Esophagus muscularis mucosa (tissue), 4 donors: Measurements from ENCODE around the gene ASPDH. TPM values are rescaled to one million over a fixed set of nuclear protein-coding genes. Genes with fewer than 3 reads are reported as not detected.

ENCODE experiments used
- DNase-seq: peaks from one replicate; pipeline ENCODE4 v3.0.0-alpha.2; 2017; ENCODE audit errors: extremely low spot score
- H3K27ac ChIP-seq, 4 donors: fragments of 200-600 bp; sonication (generic); replicated peaks in 1 of 4; 1 replicate in 3 of 4; 2 replicates in 1 of 4; pipeline ENCODE4 v1.5.1; 2016 to 2019; ENCODE audit warnings: mild to moderate bottlenecking in 1 of 4
- H3K27me3 ChIP-seq, 4 donors: fragments of 200-600 bp; sonication (generic); one replicate each; pipeline versions ENCODE4 v1.5.1 to v1.6.0; 2016 to 2019
- H3K36me3 ChIP-seq, 4 donors: fragments of 200-600 bp; sonication (generic); one replicate each; pipeline ENCODE4 v1.5.1; 2016 to 2019
- H3K4me1 ChIP-seq, 4 donors: fragments of 200-600 bp; sonication (generic); one replicate each; pipeline ENCODE4 v1.5.1; 2016 to 2019
- H3K4me3 ChIP-seq, 4 donors: fragments of 200-600 bp; sonication (generic); 1 replicate in 2 of 4; 2 replicates in 2 of 4; pipeline ENCODE4 v1.5.1; 2016 to 2019; ENCODE audit warnings: mild to moderate bottlenecking in 4 of 4, moderate library complexity in 1 of 4
- H3K9me3 ChIP-seq, 4 donors: fragments of 200-600 bp; sonication (generic); 1 replicate in 3 of 4; 2 replicates in 1 of 4; pipeline ENCODE4 v1.5.1; 2016 to 2019
- EP300 ChIP-seq: sonication (generic); formaldehyde crosslinking; IDR thresholded peaks from one replicate; pipeline ENCODE4 v1.6.1; 2017; ENCODE audit warnings: antibody characterized with exemption
- POLR2A ChIP-seq: fragments of 450-650 bp; IDR thresholded peaks from one replicate; pipeline ENCODE4 v1.6.1; 2017; ENCODE audit warnings: antibody characterized with exemption, moderate library complexity, mild to moderate bottlenecking, low read depth
- POLR2AphosphoS5 ChIP-seq, 2 donors: sonication (generic); formaldehyde crosslinking; IDR thresholded peaks; one replicate each; pipeline ENCODE4 v1.6.1; 2017; ENCODE audit warnings: antibody characterized with exemption in 2 of 2
- WGBS: methylation state at CpG from one replicate; pipeline ENCODE4 v1.1.5; 2018; 5-methylcytosine and 5-hydroxymethylcytosine counted together
- intact Hi-C: fragments of 100-400 bp; cut with DNase I; formaldehyde crosslinking; loops from one replicate; pipeline ENCODE4 v1.15.1; 2023
- total RNA-seq, 4 donors: library from RNA; depleted of rRNA; stranded (reverse); fragments of >200 nt; gene quantifications; one replicate each; pipeline versions ENCODE4 v1.1.0 to v1.2.1, GENCODE V29; 2016
- TF ChIP-seq, protein P1 (sequence below), 3 experiments: fragments of 200-600 bp in 2 of 3; fragments of 450-650 bp in 1 of 3; sonication (generic) in 2 of 3; IDR thresholded peaks; one replicate each; pipeline ENCODE4 v1.5.1; 2017 to 2019; ENCODE audit warnings: antibody characterized with exemption in 3 of 3, mild to moderate bottlenecking in 2 of 3, moderate library complexity in 1 of 3

The ASPDH gene
- total RNA-seq, 4 donors from 2014 or later, result 1.6 TPM; not detected in 3

- intact Hi-C loops, result no loop called here
- Histone ChIP-seq H3K36me3 (peaks cover 0 to 22% (median 10%) of the 10 kb centered on the region in 4 donors), H3K27me3 (no peaks in the 10 kb centered on the region), H3K27ac (no peak overlapping the region), H3K9me3 (no peaks in the 10 kb centered on the region), H3K4me1 (peaks cover 11 to 25% (median 22%) of the 10 kb centered on the region in 4 donors), H3K4me3 (no peak overlapping the region)
- 80% methylated on average over 1 of the region's 30 CpGs for WGBS
- TF ChIP-seq POLR2A, result no peak
- TF ChIP-seq POLR2AphosphoS5 (IDR thresholded peaks at IDR 0.05), result no peak
- TF ChIP-seq, protein P1, sequence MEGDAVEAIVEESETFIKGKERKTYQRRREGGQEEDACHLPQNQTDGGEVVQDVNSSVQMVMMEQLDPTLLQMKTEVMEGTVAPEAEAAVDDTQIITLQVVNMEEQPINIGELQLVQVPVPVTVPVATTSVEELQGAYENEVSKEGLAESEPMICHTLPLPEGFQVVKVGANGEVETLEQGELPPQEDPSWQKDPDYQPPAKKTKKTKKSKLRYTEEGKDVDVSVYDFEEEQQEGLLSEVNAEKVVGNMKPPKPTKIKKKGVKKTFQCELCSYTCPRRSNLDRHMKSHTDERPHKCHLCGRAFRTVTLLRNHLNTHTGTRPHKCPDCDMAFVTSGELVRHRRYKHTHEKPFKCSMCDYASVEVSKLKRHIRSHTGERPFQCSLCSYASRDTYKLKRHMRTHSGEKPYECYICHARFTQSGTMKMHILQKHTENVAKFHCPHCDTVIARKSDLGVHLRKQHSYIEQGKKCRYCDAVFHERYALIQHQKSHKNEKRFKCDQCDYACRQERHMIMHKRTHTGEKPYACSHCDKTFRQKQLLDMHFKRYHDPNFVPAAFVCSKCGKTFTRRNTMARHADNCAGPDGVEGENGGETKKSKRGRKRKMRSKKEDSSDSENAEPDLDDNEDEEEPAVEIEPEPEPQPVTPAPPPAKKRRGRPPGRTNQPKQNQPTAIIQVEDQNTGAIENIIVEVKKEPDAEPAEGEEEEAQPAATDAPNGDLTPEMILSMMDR (IDR thresholded peaks at IDR 0.05), result no peak
- no peak for TF ChIP-seq EP300
- DNase-seq, result no peak
These were observed 7.7 kb downstream of the ASPDH start for GRCh38 chr19:50505856-50506611.

DNA sequence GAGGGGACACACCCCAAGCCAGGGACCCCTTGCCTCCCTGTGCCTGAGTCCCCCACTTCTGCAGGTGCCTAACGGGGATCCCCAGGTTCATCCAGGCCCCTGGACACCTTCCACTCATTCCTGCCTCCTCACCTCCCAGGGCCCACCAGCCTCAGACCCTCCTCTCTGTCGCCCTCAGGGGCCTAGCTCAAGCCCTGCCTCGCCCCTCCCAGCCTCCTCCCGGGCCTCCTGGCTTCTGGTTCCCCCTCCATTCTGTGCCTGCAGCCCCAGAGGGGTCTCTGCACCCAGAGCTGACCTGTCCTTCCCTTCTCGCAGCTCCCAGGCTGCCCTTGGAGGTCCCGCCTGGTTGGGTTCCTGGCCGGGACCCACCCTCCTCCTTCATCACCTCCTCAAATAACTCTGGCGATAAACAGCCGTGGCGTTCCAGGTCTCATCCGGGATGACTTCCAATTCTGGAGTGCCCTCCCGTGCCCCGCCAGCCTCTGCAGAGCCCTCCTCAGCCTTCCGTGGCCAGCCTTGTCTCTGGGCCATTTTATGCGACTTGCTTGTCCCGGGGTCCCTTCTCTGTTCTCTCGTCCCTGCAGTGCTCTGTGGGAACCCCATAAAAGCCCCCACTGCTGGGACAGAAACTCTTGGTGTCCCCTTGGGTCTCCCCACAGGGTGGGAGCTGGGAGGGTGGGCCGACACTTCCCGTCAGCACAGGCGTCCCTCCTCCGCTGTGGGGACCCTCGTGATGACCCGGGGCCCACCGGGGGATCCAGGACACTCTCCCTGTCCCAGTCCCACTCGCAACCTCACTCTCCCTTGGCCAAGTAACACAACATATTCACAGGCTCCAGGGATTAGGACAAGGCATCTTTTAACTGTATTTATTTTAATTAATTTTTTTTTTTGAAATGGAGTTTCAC, 11.9 kb downstream of the ASPDH start:
- no peak for DNase-seq
- peaks cover 0 to 15% (median 10%) of the 10 kb centered on the region in 4 donors for H3K36me3 ChIP-seq
- 72% methylated on average over 21 of the region's 25 CpGs for WGBS
- no peaks in the 10 kb centered on the region for H3K27me3 ChIP-seq
- peaks cover 0 to 19% (median 17%) of the 10 kb centered on the region in 4 donors for H3K4me1 ChIP-seq
- no peak overlapping the region for H3K4me3 ChIP-seq
- intact Hi-C loops, result no loop called here
- no peaks in the 10 kb centered on the region for H3K9me3 ChIP-seq
- TF ChIP-seq EP300 (no peak), POLR2AphosphoS5 (IDR thresholded peaks at IDR 0.05) (no peak), POLR2A (no peak)
- TF ChIP-seq, protein P1 (IDR thresholded peaks at IDR 0.05), result no peak
- H3K27ac ChIP-seq, result no peak overlapping the region

GRCh38 chr19:50501186-50501567, 12.5 kb downstream of the ASPDH start:
- no peak overlapping the region for H3K4me3 ChIP-seq
- WGBS, result 74% methylated on average over 11 of the region's 12 CpGs
- H3K27ac ChIP-seq, result no peak overlapping the region
- peaks cover 0 to 19% (median 17%) of the 10 kb centered on the region in 4 donors for H3K4me1 ChIP-seq
- TF ChIP-seq POLR2AphosphoS5 (IDR thresholded peaks at IDR 0.05) (no peak), EP300 (no peak), POLR2A (no peak)
- TF ChIP-seq, protein P1 (IDR thresholded peaks at IDR 0.05), result no peak
- no peak for DNase-seq
- peaks cover 0 to 11% (median 9%) of the 10 kb centered on the region in 4 donors for H3K36me3 ChIP-seq
- intact Hi-C loops, result no loop called here
- H3K9me3 ChIP-seq, result no peaks in the 10 kb centered on the region
- H3K27me3 ChIP-seq, result no peaks in the 10 kb centered on the region

- peaks cover 0 to 7% (median 4%) of the 10 kb centered on the region in 4 donors for H3K36me3 ChIP-seq
- 88% methylated on average over 3 of the region's 10 CpGs for WGBS
- DNase-seq, result no peak
- H3K27ac ChIP-seq, result no peak overlapping the region
- H3K4me1 ChIP-seq, result peaks cover 0 to 19% (median 17%) of the 10 kb centered on the region in 4 donors
- H3K27me3 ChIP-seq, result no peaks in the 10 kb centered on the region
- H3K9me3 ChIP-seq, result no peaks in the 10 kb centered on the region
- intact Hi-C loops, result no loop called here
- TF ChIP-seq POLR2A (no peak), EP300 (no peak), POLR2AphosphoS5 (IDR thresholded peaks at IDR 0.05) (no peak)
- TF ChIP-seq, protein P1 (IDR thresholded peaks at IDR 0.05), result no peak
- H3K4me3 ChIP-seq, result no peak overlapping the region
These were observed 13.0 kb downstream of the ASPDH start for GRCh38 chr19:50500753-50501151.
